ENCODE measurements around the gene SGSM1. TPM values are rescaled to one million over a fixed set of nuclear protein-coding genes. Genes with fewer than 3 reads are reported as not detected.

The SGSM1 gene
- total RNA-seq, 4 donors from 2014 or later: 0.88 to 4.9 (median 3.0) TPM

DNA sequence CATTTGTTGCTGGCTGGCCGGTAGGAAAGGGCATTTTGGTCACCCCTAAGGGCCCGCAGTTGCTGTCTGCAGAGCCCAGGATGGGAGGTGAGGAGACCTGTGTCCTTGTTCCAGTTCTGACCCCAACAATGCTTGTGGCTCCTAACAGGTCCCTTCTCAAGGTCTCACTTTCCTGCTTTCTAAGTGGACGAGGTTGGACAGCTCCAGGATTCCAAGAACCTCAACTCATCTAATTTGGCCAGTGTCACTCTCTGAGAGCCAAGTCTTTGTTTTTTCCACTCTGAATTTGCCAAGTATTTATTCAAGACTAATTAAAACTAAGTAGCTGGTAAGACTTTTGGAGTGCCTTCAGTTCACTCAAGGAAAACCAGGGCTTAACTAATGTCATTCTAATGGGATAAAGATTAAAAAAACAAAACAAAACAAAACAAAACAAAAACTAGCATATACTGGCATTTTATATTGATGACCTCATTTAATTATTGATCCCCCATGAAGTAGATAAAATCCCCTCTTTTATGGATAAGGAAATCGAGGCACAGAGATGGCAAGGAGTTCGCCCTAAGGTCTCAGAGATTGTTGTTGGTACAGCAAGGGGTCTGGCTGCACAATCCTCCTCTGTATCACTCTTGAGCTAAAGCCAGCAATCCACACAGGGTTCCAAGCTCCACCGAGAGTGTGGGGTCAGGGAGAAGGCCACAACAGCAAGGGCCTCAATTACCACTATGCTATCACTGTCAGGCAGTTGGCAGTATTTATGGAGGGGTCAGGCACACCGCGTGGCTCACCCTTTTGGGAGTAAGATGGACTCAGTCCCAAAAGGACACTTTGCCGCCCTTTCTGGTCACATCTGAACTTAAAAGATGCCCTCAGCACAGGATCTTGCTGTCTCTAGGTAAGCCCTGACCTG is 8.1 kb downstream of the SGSM1 start:
- H3K36me3 ChIP-seq: no peaks in the 10 kb centered on the region
- intact Hi-C loops (cut with DNase I; ENCODE audit: low total_unique reads): no loop called here
- no peak for DNase-seq
- H3K9me3 ChIP-seq: no peaks in the 10 kb centered on the region
- no peaks in the 10 kb centered on the region for H3K27me3 ChIP-seq
- TF ChIP-seq, protein P1, sequence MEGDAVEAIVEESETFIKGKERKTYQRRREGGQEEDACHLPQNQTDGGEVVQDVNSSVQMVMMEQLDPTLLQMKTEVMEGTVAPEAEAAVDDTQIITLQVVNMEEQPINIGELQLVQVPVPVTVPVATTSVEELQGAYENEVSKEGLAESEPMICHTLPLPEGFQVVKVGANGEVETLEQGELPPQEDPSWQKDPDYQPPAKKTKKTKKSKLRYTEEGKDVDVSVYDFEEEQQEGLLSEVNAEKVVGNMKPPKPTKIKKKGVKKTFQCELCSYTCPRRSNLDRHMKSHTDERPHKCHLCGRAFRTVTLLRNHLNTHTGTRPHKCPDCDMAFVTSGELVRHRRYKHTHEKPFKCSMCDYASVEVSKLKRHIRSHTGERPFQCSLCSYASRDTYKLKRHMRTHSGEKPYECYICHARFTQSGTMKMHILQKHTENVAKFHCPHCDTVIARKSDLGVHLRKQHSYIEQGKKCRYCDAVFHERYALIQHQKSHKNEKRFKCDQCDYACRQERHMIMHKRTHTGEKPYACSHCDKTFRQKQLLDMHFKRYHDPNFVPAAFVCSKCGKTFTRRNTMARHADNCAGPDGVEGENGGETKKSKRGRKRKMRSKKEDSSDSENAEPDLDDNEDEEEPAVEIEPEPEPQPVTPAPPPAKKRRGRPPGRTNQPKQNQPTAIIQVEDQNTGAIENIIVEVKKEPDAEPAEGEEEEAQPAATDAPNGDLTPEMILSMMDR (IDR thresholded peaks at IDR 0.05): no peak
- no peak for TF ChIP-seq POLR2A (IDR thresholded peaks at IDR 0.05)
- H3K4me1 ChIP-seq: no peaks in the 10 kb centered on the region
- H3K4me3 ChIP-seq: no peak overlapping the region
- no peak overlapping the region for H3K27ac ChIP-seq

DNA sequence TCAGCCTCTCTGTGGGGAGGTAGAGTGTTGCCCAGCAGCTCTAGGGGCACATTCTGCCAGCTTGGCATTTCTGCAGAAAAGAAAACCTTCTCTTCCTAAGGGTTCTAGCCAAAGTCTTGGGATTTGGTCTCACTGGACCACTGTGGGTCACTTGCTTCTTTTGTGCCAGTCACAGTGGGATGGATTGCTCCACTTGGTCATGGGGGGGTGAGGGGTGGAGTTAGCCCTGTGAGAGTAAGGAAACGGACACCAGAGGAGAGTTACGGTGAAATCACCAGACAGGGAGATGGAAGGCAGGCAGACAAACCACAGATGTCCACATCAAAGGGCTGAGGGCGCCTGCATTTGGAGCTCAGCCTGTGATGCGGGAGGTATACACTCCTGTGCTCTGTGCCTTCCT is 10.8 kb downstream of the SGSM1 start:
- TF ChIP-seq POLR2A (IDR thresholded peaks at IDR 0.05): no peak
- TF ChIP-seq, protein P1 (IDR thresholded peaks at IDR 0.05): no peak
- Histone ChIP-seq H3K9me3 (no peaks in the 10 kb centered on the region), H3K4me1 (no peaks in the 10 kb centered on the region), H3K27me3 (no peaks in the 10 kb centered on the region), H3K4me3 (no peak overlapping the region), H3K27ac (no peak overlapping the region), H3K36me3 (no peaks in the 10 kb centered on the region)
- intact Hi-C loops (cut with DNase I; ENCODE audit: low total_unique reads): no loop called here
- DNase-seq: no peak

DNA sequence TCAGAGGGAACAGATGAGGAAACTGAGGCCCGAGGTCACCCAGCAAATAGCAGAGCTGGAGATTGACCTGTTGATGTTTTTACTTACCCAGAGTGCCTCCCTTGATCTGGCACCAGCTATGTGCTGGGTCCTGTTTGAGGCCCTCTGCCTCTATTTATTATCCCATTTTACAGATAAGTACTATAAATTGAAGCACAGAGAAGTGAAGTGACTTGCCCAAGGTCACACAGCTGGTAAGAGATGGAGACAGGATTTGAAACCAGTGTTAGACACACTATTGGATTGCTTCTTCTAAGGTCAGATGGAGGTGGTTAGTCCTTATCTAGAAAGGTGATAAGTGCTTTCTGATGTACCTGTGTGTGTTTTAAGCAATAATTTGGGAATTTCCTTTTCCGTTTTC is 13.5 kb downstream of the SGSM1 start:
- no peak for TF ChIP-seq POLR2A (IDR thresholded peaks at IDR 0.05)
- TF ChIP-seq, protein P1 (IDR thresholded peaks at IDR 0.05): no peak
- Histone ChIP-seq H3K4me3 (no peak overlapping the region), H3K36me3 (no peaks in the 10 kb centered on the region), H3K4me1 (no peaks in the 10 kb centered on the region), H3K9me3 (no peaks in the 10 kb centered on the region), H3K27me3 (no peaks in the 10 kb centered on the region), H3K27ac (no peak overlapping the region)
- intact Hi-C loops (cut with DNase I; ENCODE audit: low total_unique reads): no loop called here
- DNase-seq: no peak

DNA sequence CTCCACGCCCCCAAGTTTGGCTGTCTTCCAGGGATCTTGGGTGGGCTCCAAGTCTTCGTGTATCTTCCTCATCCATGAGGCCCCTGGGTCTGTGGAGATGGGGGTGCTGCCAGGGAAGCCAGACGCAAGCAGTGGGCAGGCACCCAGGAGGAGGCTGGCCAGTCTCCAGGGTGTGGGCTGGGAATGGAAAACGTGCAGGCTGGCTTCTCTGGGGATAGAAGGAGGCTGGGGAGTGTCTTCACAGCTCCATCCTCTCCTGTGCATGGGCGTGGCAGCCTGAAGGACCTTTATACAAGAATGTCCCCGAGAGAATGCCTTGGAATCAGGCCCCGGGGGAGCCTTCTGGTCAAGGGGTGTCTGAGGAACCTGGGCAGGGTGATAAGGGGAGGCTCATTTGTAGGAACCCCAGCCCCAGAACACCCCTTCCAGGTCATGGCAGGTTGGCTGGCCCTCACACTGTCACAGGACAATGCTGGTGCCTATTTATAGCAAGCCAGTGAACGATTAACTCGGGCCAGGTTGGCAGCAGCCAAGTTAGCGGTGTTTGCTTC is 14.0 kb downstream of the SGSM1 start:
- H3K27me3 ChIP-seq: no peaks in the 10 kb centered on the region
- H3K36me3 ChIP-seq: no peaks in the 10 kb centered on the region
- TF ChIP-seq, protein P1 (IDR thresholded peaks at IDR 0.05): no peak
- TF ChIP-seq POLR2A (IDR thresholded peaks at IDR 0.05): no peak
- H3K9me3 ChIP-seq: no peaks in the 10 kb centered on the region
- peak in 1 of 2 donors; percentile 27 for DNase-seq
- intact Hi-C loops (cut with DNase I; ENCODE audit: low total_unique reads): no loop called here
- no peaks in the 10 kb centered on the region for H3K4me1 ChIP-seq
- no peak overlapping the region for H3K27ac ChIP-seq
- no peak overlapping the region for H3K4me3 ChIP-seq

DNA sequence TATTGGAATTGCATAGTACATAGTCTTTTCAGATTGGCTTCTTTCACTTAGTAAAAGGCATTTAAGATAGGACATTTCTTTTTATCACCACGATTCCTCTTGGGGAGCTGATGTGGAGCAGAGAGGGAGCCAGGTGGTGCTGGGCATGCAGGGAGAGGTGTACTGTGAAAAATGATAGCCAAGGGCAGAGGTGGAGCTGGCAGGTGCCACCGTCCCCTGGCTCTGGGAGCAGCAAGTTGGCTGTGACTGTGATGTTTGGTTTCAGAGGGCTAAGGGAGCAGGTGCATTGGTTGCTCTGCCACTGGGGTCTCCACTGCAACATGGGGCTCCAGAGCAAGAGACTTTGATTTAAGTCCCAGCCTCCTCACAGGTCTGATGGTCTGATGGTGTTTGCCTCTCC is 16.5 kb downstream of the SGSM1 start:
- no peak overlapping the region for H3K27ac ChIP-seq
- H3K27me3 ChIP-seq: no peaks in the 10 kb centered on the region
- H3K9me3 ChIP-seq: no peaks in the 10 kb centered on the region
- no peaks in the 10 kb centered on the region for H3K36me3 ChIP-seq
- no peak for DNase-seq
- no peak overlapping the region for H3K4me3 ChIP-seq
- H3K4me1 ChIP-seq: no peaks in the 10 kb centered on the region
- intact Hi-C loops (cut with DNase I; ENCODE audit: low total_unique reads): no loop called here
- TF ChIP-seq POLR2A (IDR thresholded peaks at IDR 0.05): no peak
- TF ChIP-seq, protein P1 (IDR thresholded peaks at IDR 0.05): no peak
